COLO668 (cell line): ENCODE data around the gene CD248.
"Not testable (repeated sequence)": the region's sequence is repeated elsewhere in the genome, so short reads cannot be mapped to it uniquely, and the experiment has no call there.

Experiments
- DNase-seq: peaks from one replicate; lab custom pipeline; 2025; ENCODE audit not compliant: unreplicated experiment; lab: John Stamatoyannopoulos, UW

Gene CD248

GRCh38 chr11:66316849-66317251 is at the start of gene CD248:
Gene CD248, minus strand, starts transcription at chr11:66317044. Its CDS starts 17 bp downstream, at chr11:66317027.
- no peak for DNase-seq

GRCh38 chr11:66365711-66366619 is 49.1 kb upstream of the CD248 start:
- DNase-seq, result no peak

GRCh38 chr11:66365166-66365565 is 48.3 kb upstream of the CD248 start:
- DNase-seq, result no peak

GRCh38 chr11:66363805-66364535 is 47.1 kb upstream of the CD248 start:
- peak; percentile 58 for DNase-seq

GRCh38 chr11:66363187-66363601 is 46.4 kb upstream of the CD248 start:
- DNase-seq, result no peak

- no peak for DNase-seq
Observed at GRCh38 chr11:66362481-66363147, 45.8 kb upstream of the CD248 start.

- no peak for DNase-seq
Observed at GRCh38 chr11:66361502-66361941, 44.7 kb upstream of the CD248 start.

GRCh38 chr11:66360406-66361073 is 43.7 kb upstream of the CD248 start:
- DNase-seq, result no peak

GRCh38 chr11:66359662-66360087 is 42.8 kb upstream of the CD248 start:
- no peak for DNase-seq

GRCh38 chr11:66350560-66351235 is 33.9 kb upstream of the CD248 start:
- not testable (repeated sequence) for DNase-seq

GRCh38 chr11:66349084-66349386 is 32.2 kb upstream of the CD248 start:
- no peak for DNase-seq

GRCh38 chr11:66347425-66348276 is 30.8 kb upstream of the CD248 start, which contains the start of gene B4GAT1:
Gene B4GAT1, minus strand, starts transcription at chr11:66347629. Its CDS starts 84 bp downstream, at chr11:66347545.
- DNase-seq, result peak; percentile 87

GRCh38 chr11:66346476-66347424 is 29.9 kb upstream of the CD248 start:
- peak; percentile 58 for DNase-seq

- DNase-seq, result no peak
Observed at GRCh38 chr11:66345316-66345649, 28.4 kb upstream of the CD248 start.

GRCh38 chr11:66344550-66345315 is 27.9 kb upstream of the CD248 start, which contains the start of gene BRMS1:
Gene BRMS1, minus strand, starts transcription at chr11:66345104. Its CDS starts 2,870 bp downstream, at chr11:66342234.
- DNase-seq, result peak; percentile 98

GRCh38 chr11:66343176-66343575 is 26.3 kb upstream of the CD248 start:
- DNase-seq, result no peak

GRCh38 chr11:66341502-66342126 is 24.8 kb upstream of the CD248 start:
- no peak for DNase-seq
